Activated CD4-positive, alpha-beta memory T cell treated with anti-CD3 and anti-CD28 coated beads, Interleukin-2, amount 10 ng/mL, durations not matched to agents 7 days and 5 days (primary cell): Measurements from ENCODE around the gene NANOS1. TPM values are rescaled to one million over a fixed set of nuclear protein-coding genes. Genes with fewer than 3 reads are reported as not detected.

Source experiments
- CTCF ChIA-PET: fragments of 350-600 bp; sonication (Branson Sonifier 250); formaldehyde crosslinking; loops from one replicate; lab custom pipeline; 2021; ENCODE audit warnings: antibody characterized with exemption, inconsistent platforms; lab: Charles Lee
- POLR2A ChIA-PET: fragments of 350-600 bp; sonication (Branson Sonifier 250); formaldehyde crosslinking; loops from one replicate; lab custom pipeline; 2021; ENCODE audit warnings: antibody characterized with exemption; lab: Charles Lee
- DNase-seq: peaks from one replicate; pipeline ENCODE4 v3.0.0-alpha.2; 2020
- H3K27ac Mint-ChIP-seq: one replicate; pipeline ENCODE4 v1.8.0; 2021; ENCODE audit warnings: mild to moderate bottlenecking, mixed read lengths
- H3K27me3 Mint-ChIP-seq: one replicate; pipeline ENCODE4 v1.8.0; 2021; ENCODE audit warnings: mixed read lengths
- H3K36me3 Mint-ChIP-seq: one replicate; pipeline ENCODE4 v1.8.0; 2021; ENCODE audit warnings: low read depth, mixed read lengths
- H3K4me1 Mint-ChIP-seq: one replicate; pipeline ENCODE4 v1.8.0; 2021; ENCODE audit warnings: mixed read lengths
- H3K4me3 Mint-ChIP-seq: one replicate; pipeline ENCODE4 v1.8.0; 2021; ENCODE audit warnings: mild to moderate bottlenecking, mixed read lengths
- H3K9me3 Mint-ChIP-seq: one replicate; pipeline ENCODE4 v1.8.0; 2021; ENCODE audit warnings: mixed read lengths
- total RNA-seq, 2 experiments: library from RNA; stranded (reverse); gene quantifications; one replicate each; pipeline ENCODE4 v1.2.3, GENCODE V29; 2021

NANOS1 gene
- total RNA-seq, 2 experiments from 2014 or later, result 0.13 to 0.40 TPM

DNA sequence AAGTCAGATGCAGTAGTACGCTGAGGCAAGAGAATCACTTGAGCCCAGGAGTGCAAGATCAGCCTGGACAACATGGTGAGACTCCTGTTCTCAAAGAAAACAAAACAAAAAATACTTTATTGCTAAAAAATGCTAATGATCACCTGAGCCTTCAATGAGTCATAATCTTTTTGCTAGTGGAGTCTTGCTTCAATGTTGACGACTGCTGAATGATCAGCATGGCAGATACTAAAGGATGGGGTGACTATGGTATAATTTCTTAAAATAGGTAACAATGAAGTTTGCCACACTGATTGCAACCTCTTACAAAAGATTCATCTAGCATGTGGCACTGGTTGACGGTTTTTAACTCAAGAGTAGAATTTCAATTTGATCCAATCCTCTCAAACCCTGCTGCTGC lies 22.3 kb downstream of the NANOS1 start:
- ChIA-PET POLR2A (interaction anchor here (0.6 to 1.6 kb wide), 5 partner anchors 19 to 127 kb away, joined by 3 to 4 read pairs (median 3); partner anchors contain the start of gene PRDX3), CTCF (no interaction called here)
- peak overlapping the region; percentile 36 for H3K27ac Mint-ChIP-seq

GRCh38 chr10:119055472-119055871 lies 26.0 kb downstream of the NANOS1 start:
- H3K27me3 Mint-ChIP-seq, result no peaks in the 10 kb centered on the region
- peaks cover 9% of the 10 kb centered on the region for H3K4me1 Mint-ChIP-seq
- H3K4me3 Mint-ChIP-seq, result no peak overlapping the region
- CTCF ChIA-PET, result no interaction called here
- H3K9me3 Mint-ChIP-seq, result no peaks in the 10 kb centered on the region
- peaks cover 92% of the 10 kb centered on the region for H3K36me3 Mint-ChIP-seq
- no peak overlapping the region for H3K27ac Mint-ChIP-seq
- POLR2A ChIA-PET, result no interaction called here
- no peak for DNase-seq

More for the DNA sequence above, 22.3 kb downstream of the NANOS1 start:
- DNase-seq, result no peak
- Mint-ChIP-seq H3K9me3 (no peaks in the 10 kb centered on the region), H3K36me3 (peaks cover 93% of the 10 kb centered on the region), H3K4me3 (no peak overlapping the region), H3K4me1 (peaks cover 14% of the 10 kb centered on the region), H3K27me3 (no peaks in the 10 kb centered on the region)

DNA sequence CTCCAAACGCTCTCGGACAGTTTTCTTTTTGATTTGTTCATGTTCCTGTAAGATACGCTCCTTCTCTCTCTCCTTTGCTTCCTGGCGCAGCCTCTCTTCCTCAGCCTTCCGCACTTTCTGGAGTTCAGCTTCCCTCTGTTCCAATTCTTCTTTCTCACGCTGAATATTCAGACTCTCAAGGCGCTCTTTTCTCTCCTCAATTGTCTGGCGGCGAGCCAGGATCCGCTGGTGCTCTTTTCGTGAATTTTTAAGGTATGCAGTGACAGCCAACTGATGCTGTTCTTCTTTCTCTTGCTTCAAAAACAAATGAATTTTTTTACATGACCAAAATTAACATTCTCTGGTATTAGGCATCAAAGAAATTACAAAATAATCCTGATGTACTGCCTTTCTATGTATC lies 28.5 kb downstream of the NANOS1 start:
- DNase-seq, result no peak
- ChIA-PET CTCF (interaction anchor here (0.6 kb wide), 1 partner anchor 140 kb away, joined by 3 read pairs; no protein-coding TSS in a partner anchor), POLR2A (interaction anchor here (1.3 to 2.5 kb wide), 5 partner anchors 9 to 46 kb away, joined by 5 to 8 read pairs (median 6); partner anchors contain the start of gene DENND10)
- Mint-ChIP-seq H3K36me3 (peaks cover 87% of the 10 kb centered on the region), H3K4me1 (peaks cover 17% of the 10 kb centered on the region), H3K27ac (no peak overlapping the region), H3K27me3 (no peaks in the 10 kb centered on the region), H3K4me3 (no peak overlapping the region), H3K9me3 (no peaks in the 10 kb centered on the region)

DNA sequence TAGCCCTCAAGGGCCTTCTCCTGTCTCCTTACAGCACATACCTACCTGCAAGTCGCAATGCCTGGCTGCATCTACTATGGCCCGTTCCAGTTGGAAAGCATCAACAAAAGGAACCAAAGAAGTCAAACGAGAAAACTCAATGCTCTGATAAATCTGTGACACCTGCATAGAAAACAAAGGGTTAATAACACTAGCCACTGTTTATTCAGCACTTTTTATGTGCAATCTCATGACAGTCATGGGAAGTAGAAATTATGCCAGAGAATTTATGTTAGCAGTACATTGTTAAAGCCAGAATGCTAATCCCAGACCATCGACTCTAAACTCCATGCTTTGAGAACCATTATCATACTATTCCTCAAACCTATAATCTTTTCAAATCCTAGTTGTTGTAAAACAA lies 30.0 kb downstream of the NANOS1 start:
- POLR2A ChIA-PET, result interaction anchor here (1.0 to 2.5 kb wide), 3 partner anchors 9 to 14 kb away, joined by 3 to 8 read pairs (median 6); no protein-coding TSS in a partner anchor
- Mint-ChIP-seq H3K4me1 (peaks cover 22% of the 10 kb centered on the region), H3K4me3 (no peak overlapping the region), H3K9me3 (no peaks in the 10 kb centered on the region), H3K27ac (no peak overlapping the region), H3K36me3 (peaks cover 89% of the 10 kb centered on the region), H3K27me3 (no peaks in the 10 kb centered on the region)
- CTCF ChIA-PET, result interaction anchor here (0.5 to 0.8 kb wide), 3 partner anchors 12 to 93 kb away, joined by 3 to 5 read pairs (median 4); no protein-coding TSS in a partner anchor
- no peak for DNase-seq

DNA sequence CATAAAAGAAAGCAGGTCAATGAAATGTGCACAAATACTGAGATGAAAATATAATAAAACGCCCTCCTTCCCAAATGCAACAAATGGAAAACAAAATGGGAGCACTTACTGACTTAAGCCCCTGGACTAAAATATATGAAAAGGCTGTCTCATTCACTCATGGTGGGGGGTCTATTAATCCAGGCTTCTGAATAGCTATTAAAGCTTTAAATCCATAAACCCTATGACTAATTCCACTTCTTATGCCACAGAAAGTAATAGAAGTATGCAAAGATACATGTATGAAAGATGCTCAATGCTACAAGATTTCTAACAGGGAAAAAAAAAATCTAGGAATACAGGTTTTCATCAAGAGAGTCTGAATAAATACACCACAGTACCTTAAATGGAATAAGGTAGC lies 30.6 kb downstream of the NANOS1 start:
- Mint-ChIP-seq H3K9me3 (no peaks in the 10 kb centered on the region), H3K27ac (no peak overlapping the region)

GRCh38 chr10:119061352-119061751 lies 31.8 kb downstream of the NANOS1 start:
- Mint-ChIP-seq H3K27ac (peak overlapping the region; percentile 53), H3K36me3 (peaks cover 90% of the 10 kb centered on the region), H3K4me3 (no peak overlapping the region), H3K9me3 (no peaks in the 10 kb centered on the region), H3K27me3 (no peaks in the 10 kb centered on the region), H3K4me1 (peaks cover 29% of the 10 kb centered on the region)
- DNase-seq, result no peak
- POLR2A ChIA-PET, result interaction anchor here (1.0 to 1.8 kb wide), 2 partner anchors 13 to 43 kb away, joined by 3 to 6 read pairs; no protein-coding TSS in a partner anchor
- CTCF ChIA-PET, result no interaction called here

More for the DNA sequence above, 30.6 kb downstream of the NANOS1 start:
- peaks cover 89% of the 10 kb centered on the region for H3K36me3 Mint-ChIP-seq
- DNase-seq, result no peak
- H3K27me3 Mint-ChIP-seq, result no peaks in the 10 kb centered on the region
- ChIA-PET CTCF (no interaction called here), POLR2A (no interaction called here)
- H3K4me3 Mint-ChIP-seq, result no peak overlapping the region
- H3K4me1 Mint-ChIP-seq, result peaks cover 25% of the 10 kb centered on the region

DNA sequence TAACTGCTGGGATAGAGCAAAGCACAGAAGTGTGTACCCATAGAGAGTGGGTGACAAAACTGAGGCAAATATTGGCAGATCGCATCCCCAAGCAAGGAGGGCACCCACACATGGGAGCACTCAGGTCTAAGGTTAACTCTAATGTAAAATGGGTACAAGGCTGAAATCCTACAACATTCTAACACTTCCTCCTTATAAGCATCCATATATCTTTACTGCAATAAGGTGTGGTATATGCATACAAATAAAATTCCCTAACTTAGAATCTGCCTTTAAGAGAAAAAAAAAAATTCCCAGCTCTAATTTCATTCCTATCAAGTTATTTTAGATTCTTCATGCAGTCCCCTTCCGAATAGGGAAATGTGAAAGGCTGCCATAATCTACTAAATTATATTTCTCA lies 32.4 kb downstream of the NANOS1 start:
- Mint-ChIP-seq H3K4me3 (no peak overlapping the region), H3K4me1 (peaks cover 29% of the 10 kb centered on the region), H3K36me3 (peaks cover 90% of the 10 kb centered on the region), H3K9me3 (no peaks in the 10 kb centered on the region), H3K27ac (peak overlapping the region; percentile 53), H3K27me3 (no peaks in the 10 kb centered on the region)
- ChIA-PET POLR2A (interaction anchor here (1.0 to 1.8 kb wide), 2 partner anchors 13 to 43 kb away, joined by 3 to 6 read pairs; no protein-coding TSS in a partner anchor), CTCF (no interaction called here)
- DNase-seq, result no peak

- Mint-ChIP-seq H3K9me3 (no peaks in the 10 kb centered on the region), H3K27ac (no peak overlapping the region), H3K27me3 (no peaks in the 10 kb centered on the region), H3K36me3 (peaks cover 76% of the 10 kb centered on the region), H3K4me1 (peaks cover 42% of the 10 kb centered on the region), H3K4me3 (no peak overlapping the region)
- DNase-seq, result no peak
- POLR2A ChIA-PET, result interaction anchor here (1.1 to 1.3 kb wide), 6 partner anchors 10 to 106 kb away, joined by 4 to 6 read pairs (median 6); partner anchors contain the start of gene EIF3A
- CTCF ChIA-PET, result interaction anchor here (0.6 kb wide), 1 partner anchor 17 kb away, joined by 3 read pairs; no protein-coding TSS in a partner anchor
Measured at GRCh38 chr10:119070395-119071165, 41.1 kb downstream of the NANOS1 start.

DNA sequence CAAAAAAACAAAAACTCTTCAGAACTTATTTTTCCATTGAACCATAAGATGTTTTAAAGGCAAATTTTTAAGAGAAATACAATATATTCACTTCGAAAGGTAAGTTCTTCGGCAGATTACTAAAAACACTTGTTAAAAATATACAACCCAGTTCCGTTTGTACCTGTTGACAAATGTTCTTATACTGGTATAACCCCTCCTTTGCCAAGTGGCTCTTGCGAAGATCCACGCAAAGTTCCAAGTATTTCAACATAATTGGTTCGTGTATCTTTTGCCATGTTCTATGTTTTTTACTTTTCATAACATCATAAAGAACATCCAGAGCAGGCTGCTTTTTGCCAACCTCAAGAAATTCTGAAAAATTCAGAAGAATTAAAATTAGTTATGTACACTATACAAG lies 44.1 kb downstream of the NANOS1 start:
- Mint-ChIP-seq H3K9me3 (no peaks in the 10 kb centered on the region), H3K4me1 (peaks cover 62% of the 10 kb centered on the region), H3K4me3 (no peak overlapping the region), H3K27me3 (no peaks in the 10 kb centered on the region), H3K27ac (peak overlapping the region; percentile 69), H3K36me3 (peaks cover 62% of the 10 kb centered on the region)
- ChIA-PET POLR2A (interaction anchor here (0.8 to 2.7 kb wide), 7 partner anchors 9 to 58 kb away, joined by 3 to 11 read pairs (median 4); partner anchors contain the start of gene DENND10), CTCF (interaction anchor here (1.1 kb wide), 1 partner anchor 91 kb away, joined by 3 read pairs; no protein-coding TSS in a partner anchor)
- no peak for DNase-seq

GRCh38 chr10:119078422-119079179 lies 49.1 kb downstream of the NANOS1 start:
- peaks cover 54% of the 10 kb centered on the region for H3K4me1 Mint-ChIP-seq

GRCh38 chr10:119079599-119080520 lies 50.3 kb downstream of the NANOS1 start:
- Mint-ChIP-seq H3K9me3 (no peaks in the 10 kb centered on the region), H3K36me3 (peaks cover 40% of the 10 kb centered on the region), H3K27ac (peak overlapping the region; percentile 93), H3K4me1 (peaks cover 52% of the 10 kb centered on the region), H3K4me3 (peak overlapping the region; percentile 95), H3K27me3 (no peaks in the 10 kb centered on the region)
- peak; percentile 78 for DNase-seq
- ChIA-PET CTCF (interaction anchor here (0.6 to 3.5 kb wide), 5 partner anchors 11 to 52 kb away, joined by 3 to 23 read pairs (median 4); no protein-coding TSS in a partner anchor), POLR2A (interaction anchor here (0.6 to 6.6 kb wide), 29 partner anchors 9 to 792 kb away, joined by 3 to 117 read pairs (median 5); partner anchors contain the start of genes CACUL1, DENND10, GRK5 and MCMBP)

More at GRCh38 chr10:119078422-119079179, 49.1 kb downstream of the NANOS1 start:
- Mint-ChIP-seq H3K36me3 (peaks cover 43% of the 10 kb centered on the region), H3K27ac (peak overlapping the region; percentile 93), H3K27me3 (no peaks in the 10 kb centered on the region), H3K4me3 (peak overlapping the region; percentile 95), H3K9me3 (no peaks in the 10 kb centered on the region)
- DNase-seq, result no peak
- ChIA-PET POLR2A (interaction anchor here (0.6 to 6.6 kb wide), 15 partner anchors 12 to 400 kb away, joined by 3 to 117 read pairs (median 9); partner anchors contain the start of genes DENND10 and SFXN4), CTCF (interaction anchor here (1.0 to 2.5 kb wide), 3 partner anchors 13 to 465 kb away, joined by 3 to 14 read pairs (median 4); no protein-coding TSS in a partner anchor)
